GM21447 (cell line): ENCODE results near the gene UVSSA.
"Not testable (repeated sequence)": the region's sequence is repeated elsewhere in the genome, so short reads cannot be mapped to it uniquely, and the experiment has no call there.

Source experiments
- ATAC-seq: cut with Tn5 transposase; IDR thresholded peaks from one replicate; pipeline ENCODE4 v1.9.1; 2021; ENCODE audit not compliant: unreplicated experiment

UVSSA gene

GRCh38 chr4:1415681-1415981, 68.6 kb downstream of the UVSSA start:
- no peak for ATAC-seq

GRCh38 chr4:1416051-1416947, 69.3 kb downstream of the UVSSA start:
- no peak for ATAC-seq

- no peak for ATAC-seq
Measured at GRCh38 chr4:1416948-1417260, 69.9 kb downstream of the UVSSA start.

GRCh38 chr4:1417522-1418390, 70.7 kb downstream of the UVSSA start:
- no peak for ATAC-seq

- no peak for ATAC-seq
Measured at GRCh38 chr4:1418494-1419285, 71.7 kb downstream of the UVSSA start.

GRCh38 chr4:1419708-1420107, 72.7 kb downstream of the UVSSA start:
- no peak for ATAC-seq

- ATAC-seq, result no peak
Measured at GRCh38 chr4:1421657-1422056, 74.6 kb downstream of the UVSSA start.

- no peak for ATAC-seq
Measured at GRCh38 chr4:1427010-1427409, 80.0 kb downstream of the UVSSA start.

- not testable (repeated sequence) for ATAC-seq
Measured at GRCh38 chr4:1443688-1444172, 96.7 kb downstream of the UVSSA start.
